ENCODE results near the gene DLG2. TPM values are rescaled to one million over a fixed set of nuclear protein-coding genes. Genes with fewer than 3 reads are reported as not detected.

Gene DLG2
- total RNA-seq, 4 donors from 2014 or later = 2.9 to 30.2 (median 22.6) TPM

DNA sequence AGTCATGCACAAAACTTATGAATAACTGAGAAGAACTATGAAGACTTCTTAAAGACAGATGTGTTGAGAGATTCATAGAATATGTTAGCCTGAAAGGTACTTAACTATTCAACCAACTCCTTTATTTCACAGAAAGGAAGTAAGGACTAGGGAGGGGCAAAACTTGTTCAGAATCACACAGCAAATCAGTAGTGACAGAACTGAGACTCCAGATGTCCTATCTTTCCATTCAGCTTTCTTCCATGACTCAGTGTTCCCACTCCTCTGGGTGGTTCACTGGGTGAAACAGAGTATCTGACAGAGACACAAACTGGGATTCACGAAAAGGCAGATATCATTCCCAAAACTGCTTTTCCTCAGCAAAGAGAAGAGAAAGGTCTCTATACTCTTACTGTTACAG, 1053.3 kb downstream of the DLG2 start:
- Histone ChIP-seq H3K9me3 (no peaks in the 10 kb centered on the region), H3K27ac (no peak overlapping the region), H3K27me3 (no peaks in the 10 kb centered on the region), H3K4me3 (no peak overlapping the region), H3K36me3 (no peaks in the 10 kb centered on the region), H3K4me1 (no peaks in the 10 kb centered on the region)
- intact Hi-C loops (cut with DNase I; ENCODE audit: low total_unique reads) = no loop called here
- TF ChIP-seq POLR2A (IDR thresholded peaks at IDR 0.05) = no peak
- TF ChIP-seq, protein P1, sequence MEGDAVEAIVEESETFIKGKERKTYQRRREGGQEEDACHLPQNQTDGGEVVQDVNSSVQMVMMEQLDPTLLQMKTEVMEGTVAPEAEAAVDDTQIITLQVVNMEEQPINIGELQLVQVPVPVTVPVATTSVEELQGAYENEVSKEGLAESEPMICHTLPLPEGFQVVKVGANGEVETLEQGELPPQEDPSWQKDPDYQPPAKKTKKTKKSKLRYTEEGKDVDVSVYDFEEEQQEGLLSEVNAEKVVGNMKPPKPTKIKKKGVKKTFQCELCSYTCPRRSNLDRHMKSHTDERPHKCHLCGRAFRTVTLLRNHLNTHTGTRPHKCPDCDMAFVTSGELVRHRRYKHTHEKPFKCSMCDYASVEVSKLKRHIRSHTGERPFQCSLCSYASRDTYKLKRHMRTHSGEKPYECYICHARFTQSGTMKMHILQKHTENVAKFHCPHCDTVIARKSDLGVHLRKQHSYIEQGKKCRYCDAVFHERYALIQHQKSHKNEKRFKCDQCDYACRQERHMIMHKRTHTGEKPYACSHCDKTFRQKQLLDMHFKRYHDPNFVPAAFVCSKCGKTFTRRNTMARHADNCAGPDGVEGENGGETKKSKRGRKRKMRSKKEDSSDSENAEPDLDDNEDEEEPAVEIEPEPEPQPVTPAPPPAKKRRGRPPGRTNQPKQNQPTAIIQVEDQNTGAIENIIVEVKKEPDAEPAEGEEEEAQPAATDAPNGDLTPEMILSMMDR (IDR thresholded peaks at IDR 0.05) = no peak
- DNase-seq = no peak

DNA sequence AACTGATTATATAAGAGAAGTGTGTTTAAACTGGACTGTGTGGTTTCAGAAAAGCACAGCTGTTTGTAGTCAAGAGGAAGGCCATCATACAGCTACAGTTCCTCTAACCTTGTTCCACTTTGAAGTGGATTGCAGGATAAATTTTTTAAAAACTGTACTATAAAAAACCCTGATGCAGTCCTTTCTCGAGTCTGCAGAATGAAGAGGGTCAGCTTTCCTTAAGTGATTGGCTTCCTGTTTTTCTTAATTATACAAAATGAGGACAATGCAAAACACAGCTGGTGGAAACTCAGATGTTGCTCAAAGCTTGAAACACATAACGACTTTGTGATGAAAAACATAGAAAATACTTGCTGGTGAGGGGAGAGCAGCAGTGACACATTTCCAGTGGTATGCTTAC, 1060.5 kb downstream of the DLG2 start:
- TF ChIP-seq POLR2A (IDR thresholded peaks at IDR 0.05) = no peak
- TF ChIP-seq, protein P1 (IDR thresholded peaks at IDR 0.05) = no peak
- no peaks in the 10 kb centered on the region for H3K27me3 ChIP-seq
- intact Hi-C loops (cut with DNase I; ENCODE audit: low total_unique reads) = no loop called here

DNA sequence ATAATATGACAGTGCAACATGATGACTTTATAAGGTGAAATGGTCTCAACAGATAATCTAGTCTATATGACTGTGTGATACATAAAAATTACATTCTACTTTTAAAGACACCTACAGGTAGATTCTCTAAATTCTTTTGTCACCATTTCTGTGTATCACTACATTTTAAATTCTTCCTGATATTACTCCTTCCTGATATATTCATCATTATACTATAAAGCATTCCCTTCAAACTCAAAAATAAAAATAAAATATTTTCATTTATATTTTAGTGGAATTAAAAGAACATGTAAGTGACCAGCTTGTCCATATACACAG, 1062.3 kb downstream of the DLG2 start:
- Histone ChIP-seq H3K9me3 (no peaks in the 10 kb centered on the region), H3K36me3 (no peaks in the 10 kb centered on the region), H3K4me1 (no peaks in the 10 kb centered on the region), H3K4me3 (no peak overlapping the region), H3K27ac (no peak overlapping the region), H3K27me3 (no peaks in the 10 kb centered on the region)
- TF ChIP-seq, protein P1 (IDR thresholded peaks at IDR 0.05) = no peak
- no peak for TF ChIP-seq POLR2A (IDR thresholded peaks at IDR 0.05)
- no peak for DNase-seq
- intact Hi-C loops (cut with DNase I; ENCODE audit: low total_unique reads) = no loop called here

More for the DNA sequence above, 1060.5 kb downstream of the DLG2 start:
- Histone ChIP-seq H3K9me3 (no peaks in the 10 kb centered on the region), H3K4me1 (no peaks in the 10 kb centered on the region), H3K27ac (no peak overlapping the region), H3K36me3 (no peaks in the 10 kb centered on the region), H3K4me3 (no peak overlapping the region)
- no peak for DNase-seq

DNA sequence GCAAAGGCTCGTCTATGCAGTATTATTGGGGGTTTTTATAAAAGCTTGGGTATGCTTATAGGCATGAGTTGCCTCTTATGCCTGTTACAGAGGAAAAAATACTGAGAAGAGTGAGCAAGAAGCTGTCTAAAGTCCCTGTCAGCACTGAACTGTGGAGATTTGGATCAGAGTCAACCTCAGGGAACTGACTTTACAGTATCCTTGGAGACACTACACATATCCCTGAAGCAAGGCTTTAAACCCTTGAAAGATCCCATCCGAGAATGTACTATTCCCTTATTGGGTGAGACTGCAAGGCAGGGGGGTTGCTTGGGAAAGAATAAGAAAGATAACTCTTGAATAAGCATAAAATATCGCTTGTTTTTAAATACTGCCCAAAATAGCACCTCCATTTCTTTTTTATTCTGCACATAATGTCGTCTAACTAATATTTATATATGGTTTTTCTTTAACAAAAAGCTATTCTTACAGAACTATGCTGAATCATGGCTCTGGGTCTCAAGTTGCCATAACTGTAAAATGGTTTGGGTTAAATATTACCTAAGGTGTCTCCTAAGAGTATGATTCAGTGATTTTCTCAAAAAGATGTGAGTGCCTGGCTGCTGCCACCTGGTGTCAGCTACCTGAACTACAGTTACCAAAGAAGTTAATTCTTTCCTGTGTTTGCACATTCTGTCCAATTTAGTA, 1062.8 kb downstream of the DLG2 start:
- H3K9me3 ChIP-seq = no peaks in the 10 kb centered on the region
- TF ChIP-seq, protein P1 (IDR thresholded peaks at IDR 0.05) = peak; percentile 40 to 66 (median 46)
- no peak for TF ChIP-seq POLR2A (IDR thresholded peaks at IDR 0.05)
- H3K27me3 ChIP-seq = no peaks in the 10 kb centered on the region
- intact Hi-C loops (cut with DNase I; ENCODE audit: low total_unique reads) = no loop called here
- DNase-seq = peak in 1 of 2 donors; percentile 20
- no peaks in the 10 kb centered on the region for H3K36me3 ChIP-seq
- no peak overlapping the region for H3K4me3 ChIP-seq
- H3K27ac ChIP-seq = no peak overlapping the region
- H3K4me1 ChIP-seq = no peaks in the 10 kb centered on the region

DNA sequence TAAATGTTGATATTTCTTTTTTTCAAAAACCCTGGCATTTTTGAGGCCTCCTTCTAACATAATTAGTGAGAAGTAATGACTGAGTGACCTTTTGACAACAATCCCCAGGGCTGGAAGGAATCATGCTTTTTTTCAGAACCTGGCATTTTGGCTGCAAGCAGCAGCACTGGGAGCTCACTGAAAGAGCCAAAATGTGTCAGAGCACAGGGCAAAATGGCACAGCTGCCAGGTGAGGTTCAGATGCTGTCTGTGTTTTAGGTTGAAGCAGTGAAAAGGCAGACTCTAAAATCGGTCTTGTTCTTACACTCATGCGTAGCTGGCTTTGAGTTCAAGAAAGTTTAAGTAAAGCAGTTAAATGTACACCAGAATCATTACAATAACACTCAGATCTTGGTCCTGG, 1063.8 kb downstream of the DLG2 start:
- Histone ChIP-seq H3K4me1 (no peaks in the 10 kb centered on the region), H3K27ac (no peak overlapping the region), H3K36me3 (no peaks in the 10 kb centered on the region), H3K27me3 (no peaks in the 10 kb centered on the region), H3K9me3 (no peaks in the 10 kb centered on the region), H3K4me3 (no peak overlapping the region)
- intact Hi-C loops (cut with DNase I; ENCODE audit: low total_unique reads) = no loop called here
- DNase-seq = no peak
- TF ChIP-seq POLR2A (IDR thresholded peaks at IDR 0.05) = no peak
- TF ChIP-seq, protein P1 (IDR thresholded peaks at IDR 0.05) = no peak

Measured in uterus (tissue), 4 donors.